Endothelial cell of umbilical vein (primary cell): ENCODE results near the gene PILRB. TPM values are rescaled to one million over a fixed set of nuclear protein-coding genes. Genes with fewer than 3 reads are reported as not detected.

Source experiments
- BruUV-seq: library from RNA; stranded (reverse); fragments of 400-500 nt; replicated peaks from 2 replicates; lab custom pipeline; 2021; lab: Mats Ljungman, UMichigan
- CTCF ChIA-PET: fragments of 300-600, 350-600 bp; sonication (Branson Sonifier 250); formaldehyde crosslinking; loops from one replicate; lab custom pipeline; 2021; ENCODE audit warnings: antibody characterized with exemption, inconsistent platforms; lab: Charles Lee
- POLR2A ChIA-PET: fragments of 300-600, 350-600 bp; sonication (Branson Sonifier 250); formaldehyde crosslinking; loops from one replicate; lab custom pipeline; 2021; ENCODE audit warnings: antibody characterized with exemption, inconsistent platforms; lab: Charles Lee
- DNase-seq: peaks from one replicate; pipeline ENCODE4 v3.0.0-alpha.2; 2011; ENCODE audit warnings: low read depth, low spot score
- FAIRE-seq: peaks from 2 replicates; lab custom pipeline; 2011; peaks lifted over from hg19 to GRCh38; lab: Jason Lieb, UNC
- H2AFZ ChIP-seq: 2 replicates; pipeline ENCODE4 v1.6.0; 2012; ENCODE audit warnings: low read depth, low read length, control low read depth, inconsistent platforms
- H3K27ac ChIP-seq: 2 replicates; pipeline ENCODE4 v1.5.1; 2011; ENCODE audit warnings: low read depth, mild to moderate bottlenecking, control low read depth, low read length, moderate library complexity; ENCODE audit not compliant: insufficient read depth
- H3K27me3 ChIP-seq, 2 experiments: 2 replicates each; pipeline versions ENCODE4 v1.6.0 to v1.6.1; 2011; ENCODE audit warnings: low read length in 2 of 2, mixed read lengths in 1 of 2; ENCODE audit not compliant: control insufficient read depth in 2 of 2, insufficient read depth in 2 of 2
- H3K36me3 ChIP-seq, 2 experiments: 2 replicates in 1 of 2; 3 replicates in 1 of 2; pipeline ENCODE4 v1.5.1; 2011; ENCODE audit warnings: low read length in 2 of 2, mild to moderate bottlenecking in 1 of 2, moderate library complexity in 1 of 2; ENCODE audit not compliant: control insufficient read depth in 2 of 2, insufficient read depth in 2 of 2; ENCODE audit errors: extremely low read depth in 1 of 2
- H3K4me1 ChIP-seq: 3 replicates; pipeline ENCODE4 v1.5.1; 2011; ENCODE audit warnings: mild to moderate bottlenecking, low read length; ENCODE audit not compliant: control insufficient read depth, insufficient read depth; ENCODE audit errors: extremely low read depth
- H3K4me2 ChIP-seq: 2 replicates; pipeline ENCODE4 v1.6.1; 2011; ENCODE audit warnings: low read length, control low read depth, mixed read lengths; ENCODE audit not compliant: insufficient read depth
- H3K4me3 ChIP-seq, 3 experiments: fragments of 200-600 bp in 1 of 3; sonication (generic), shearing (Covaris generic) in 1 of 3; replicated peaks in 1 of 3; 2 replicates each; pipeline ENCODE4 v1.5.1; 2011 to 2016; ENCODE audit warnings: control low read depth in 3 of 3, low read length in 3 of 3, mild to moderate bottlenecking in 2 of 3, inconsistent platforms in 1 of 3, low read depth in 1 of 3, moderate library complexity in 1 of 3; ENCODE audit not compliant: insufficient read depth in 1 of 3
- H3K79me2 ChIP-seq: 2 replicates; pipeline ENCODE4 v1.6.0; 2012; ENCODE audit warnings: low read length, inconsistent platforms; ENCODE audit not compliant: control insufficient read depth, insufficient read depth
- H3K9ac ChIP-seq: replicated peaks from 2 replicates; pipeline ENCODE3; 2011; ENCODE audit warnings: low read length, control low read depth; ENCODE audit not compliant: insufficient read depth; ENCODE audit errors: extremely low read depth
- H3K9me1 ChIP-seq: replicated peaks from 3 replicates; pipeline ENCODE4 v1.6.0; 2011; ENCODE audit warnings: mild to moderate bottlenecking, low read length; ENCODE audit not compliant: control insufficient read depth, insufficient read depth; ENCODE audit errors: extremely low read depth
- H3K9me3 ChIP-seq: replicated peaks from 2 replicates; pipeline ENCODE4 v1.5.1; 2012; ENCODE audit warnings: low read length, inconsistent platforms; ENCODE audit not compliant: control insufficient read depth, insufficient read depth
- H4K20me1 ChIP-seq: replicated peaks from 2 replicates; pipeline ENCODE3; 2011; ENCODE audit warnings: mild to moderate bottlenecking, low read length; ENCODE audit not compliant: control insufficient read depth, insufficient read depth; ENCODE audit errors: extremely low read depth
- CTCF ChIP-seq, 2 donors: IDR thresholded peaks; 1 replicate in 1 of 2; 2 replicates in 1 of 2; pipeline ENCODE4 v1.5.1; 2011; ENCODE audit warnings: low read length in 2 of 2, mild to moderate bottlenecking in 2 of 2, moderate library complexity in 2 of 2, control low read depth in 1 of 2, inconsistent platforms in 1 of 2, low read depth in 1 of 2; ENCODE audit not compliant: insufficient read depth in 1 of 2; ENCODE audit errors: extremely low read depth in 1 of 2
- EZH2 ChIP-seq: IDR thresholded peaks from 2 replicates; pipeline ENCODE4 v1.6.1; 2012; ENCODE audit warnings: borderline replicate concordance, low read depth, mild to moderate bottlenecking, moderate library complexity, low read length, inconsistent platforms; ENCODE audit not compliant: severe bottlenecking
- FOS ChIP-seq: IDR thresholded peaks from 2 replicates; pipeline ENCODE4 v1.6.1; 2011; ENCODE audit warnings: mild to moderate bottlenecking, low read length, moderate library complexity, borderline replicate concordance; ENCODE audit not compliant: insufficient read depth
- GATA2 ChIP-seq: IDR thresholded peaks from 2 replicates; pipeline ENCODE4 v1.7.0; 2011; ENCODE audit warnings: low read depth, mild to moderate bottlenecking, moderate library complexity, mixed read lengths, low read length; ENCODE audit not compliant: insufficient read length, insufficient read depth
- JUN ChIP-seq: IDR thresholded peaks from 2 replicates; pipeline ENCODE4 v1.6.1; 2011; ENCODE audit warnings: borderline replicate concordance, low read depth; ENCODE audit not compliant: insufficient read length, insufficient read depth
- MYC ChIP-seq: IDR thresholded peaks from one replicate; pipeline ENCODE4 v1.6.1; 2011; ENCODE audit warnings: mild to moderate bottlenecking, low read depth, low read length
- POLR2A ChIP-seq: IDR thresholded peaks from 2 replicates; pipeline ENCODE4 v1.6.1; 2012; ENCODE audit warnings: low read depth, mild to moderate bottlenecking, control low read depth, low read length
- POLR2AphosphoS5 ChIP-seq: IDR thresholded peaks from 2 replicates; pipeline ENCODE4 v1.6.1; 2012; ENCODE audit warnings: low read depth, mild to moderate bottlenecking, control low read depth, low read length, moderate library complexity; ENCODE audit not compliant: insufficient read depth
- dilution Hi-C: fragments of 300-500 bp; cut with MboI; formaldehyde crosslinking; loops from one replicate; pipeline ENCODE4 v1.15.0; 2019; ENCODE audit warnings: low sequenced_read_pairs; ENCODE audit not compliant: extremely low pct_ligation_motif_present
- intact Hi-C: fragments of 100-400 bp; cut with micrococcal nuclease; formaldehyde crosslinking; loops from one replicate; pipeline ENCODE4 v1.10.0; 2022
- polyA plus RNA-seq, 4 experiments: library from polyadenylated mRNA; depleted of rRNA in 3 of 4; stranded (reverse) in 3 of 4; unstranded in 1 of 4; fragments of >200 nt; gene quantifications; 2 replicates each; pipeline versions ENCODE4 v1.2.1 to v1.2.3, GENCODE V29; 2011 to 2012; ENCODE audit warnings: missing spikeins in 1 of 4
- total RNA-seq: library from RNA; stranded (reverse); gene quantifications from 2 replicates; pipeline ENCODE4 v1.2.3, GENCODE V29; 2021
- TF ChIP-seq, protein P1 (sequence below): IDR thresholded peaks from 2 replicates; pipeline ENCODE4 v1.6.1; 2011; ENCODE audit not compliant: insufficient read depth, insufficient read length

The PILRB gene
- total and polyA plus RNA-seq, 2 donors (not counting 3 experiments of a cell fraction or from before 2014, with no cell fraction given), result 42.5 to 45.2 TPM

GRCh38 chr7:100353685-100354330, 4.1 kb upstream of the PILRB start:
- CTCF ChIA-PET, result interaction anchor here (0.5 to 2.1 kb wide), 2 partner anchors 54 to 411 kb away, joined by 3 to 4 read pairs; no protein-coding TSS in a partner anchor
- FAIRE-seq, result no peak

GRCh38 chr7:100356416-100357068, 1.4 kb upstream of the PILRB start:
- POLR2A ChIA-PET, result no interaction called here

More at GRCh38 chr7:100353685-100354330, 4.1 kb upstream of the PILRB start:
- dilution Hi-C loops, result no loop called here
- Histone ChIP-seq H3K4me3 (no peak overlapping the region), H3K27me3 (no peaks in the 10 kb centered on the region), H3K4me1 (no peaks in the 10 kb centered on the region), H3K4me2 (no peak overlapping the region), H3K27ac (no peak overlapping the region), H3K79me2 (no peaks in the 10 kb centered on the region), H3K36me3 (peaks cover 13 to 65% of the 10 kb centered on the region in 2 experiments), H3K9me1 (no peaks in the 10 kb centered on the region), H4K20me1 (no peaks in the 10 kb centered on the region), H2AFZ (no peak overlapping the region), H3K9me3 (no peaks in the 10 kb centered on the region), H3K9ac (no peak overlapping the region)
- no peak for DNase-seq
- intact Hi-C loops, result no loop called here
- TF ChIP-seq FOS (no peak), GATA2 (no peak), POLR2AphosphoS5 (no peak), POLR2A (no peak), EZH2 (no peak), MYC (no peak)
- TF ChIP-seq, protein P1, sequence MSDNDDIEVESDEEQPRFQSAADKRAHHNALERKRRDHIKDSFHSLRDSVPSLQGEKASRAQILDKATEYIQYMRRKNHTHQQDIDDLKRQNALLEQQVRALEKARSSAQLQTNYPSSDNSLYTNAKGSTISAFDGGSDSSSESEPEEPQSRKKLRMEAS, result no peak
- BruUV-seq, result no TSS peak
- POLR2A ChIA-PET, result no interaction called here

More at GRCh38 chr7:100356416-100357068, 1.4 kb upstream of the PILRB start:
- intact Hi-C loops, result loop anchor here (5.0 kb wide), 1 partner anchor 51 kb away; no protein-coding TSS in a partner anchor
- BruUV-seq, result no TSS peak
- no peaks in the 10 kb centered on the region for H3K4me1 ChIP-seq
- no peaks in the 10 kb centered on the region for H3K9me3 ChIP-seq
- DNase-seq (no peak), FAIRE-seq (no peak)
- H3K79me2 ChIP-seq, result no peaks in the 10 kb centered on the region
- no peaks in the 10 kb centered on the region for H3K27me3 ChIP-seq
- dilution Hi-C loops, result no loop called here
- no peak overlapping the region for H3K9ac ChIP-seq
- H3K4me3 ChIP-seq, result no peak overlapping the region
- H3K27ac ChIP-seq, result no peak overlapping the region
- TF ChIP-seq FOS, result no peak
- no peak for TF ChIP-seq MYC
- no peak for TF ChIP-seq JUN
- no peak for TF ChIP-seq CTCF (IDR thresholded peaks at IDR 0.05; ENCODE audit: extremely low read depth in 1 of 2, insufficient read depth in 1 of 2, low read depth in 1 of 2, low read length in 2 of 2)
- TF ChIP-seq POLR2A, result no peak
- no peak for TF ChIP-seq GATA2
- no peak overlapping the region for H3K4me2 ChIP-seq
- CTCF ChIA-PET, result no interaction called here
- no peaks in the 10 kb centered on the region for H4K20me1 ChIP-seq
- no peak overlapping the region for H2AFZ ChIP-seq
- H3K36me3 ChIP-seq, result peaks cover 3 to 68% of the 10 kb centered on the region in 2 experiments
- no peaks in the 10 kb centered on the region for H3K9me1 ChIP-seq
